ENCODE results near the gene HES4. TPM values are rescaled to one million over a fixed set of nuclear protein-coding genes. Genes with fewer than 3 reads are reported as not detected.

Gene HES4
- total and polyA plus RNA-seq, 3 experiments from 2014 or later = 0.24 to 0.62 TPM; not detected in 1

- H3K36me3 ChIP-seq (ENCODE audit: insufficient read depth, low read length) = no peaks in the 10 kb centered on the region
- H3K9me3 ChIP-seq (ENCODE audit: low read length) = no peaks in the 10 kb centered on the region
- Mint-ChIP-seq H3K27ac (no peak overlapping the region), H3K9me3 (no peaks in the 10 kb centered on the region), H3K4me1 (peaks cover 6 to 13% (median 6%) of the 10 kb centered on the region in 3 donors), H3K4me3 (no peak overlapping the region), H3K36me3 (no peaks in the 10 kb centered on the region), H3K27me3 (peaks cover 0 to 8% of the 10 kb centered on the region in 2 donors)
- H3K4me3 ChIP-seq (ENCODE audit: low read length) = no peak overlapping the region
- peaks cover under 1% of the 10 kb centered on the region for H3K27me3 ChIP-seq (ENCODE audit: insufficient read depth, low read length, poor library complexity, severe bottlenecking)
- ChIA-PET CTCF (interaction anchor here (1.1 kb wide), 2 partner anchors 20 to 42 kb away, joined by 4 read pairs; no protein-coding TSS in a partner anchor), POLR2A (no interaction called here)
- H3K27ac ChIP-seq (ENCODE audit: low read depth, low read length) = no peak overlapping the region
- peaks cover 16% of the 10 kb centered on the region for H3K4me1 ChIP-seq (ENCODE audit: insufficient read depth, low read length)
- DNase-seq = no peak
These were observed 44.0 kb upstream of the HES4 start for GRCh38 chr1:1043921-1044320.

- H3K4me1 Mint-ChIP-seq = peaks cover 6 to 18% (median 10%) of the 10 kb centered on the region in 3 donors
- POLR2A ChIA-PET = no interaction called here
- H3K9me3 Mint-ChIP-seq = no peaks in the 10 kb centered on the region
- H3K27ac Mint-ChIP-seq = no peak overlapping the region
- CTCF ChIA-PET = no interaction called here
- peaks cover 2 to 13% of the 10 kb centered on the region in 2 donors for H3K27me3 Mint-ChIP-seq
- Histone ChIP-seq H3K36me3 (ENCODE audit: insufficient read depth, low read length) (no peaks in the 10 kb centered on the region), H3K27ac (ENCODE audit: low read depth, low read length) (no peak overlapping the region), H3K9me3 (ENCODE audit: low read length) (no peaks in the 10 kb centered on the region), H3K4me3 (ENCODE audit: low read length) (no peak overlapping the region), H3K4me1 (ENCODE audit: insufficient read depth, low read length) (peaks cover 17% of the 10 kb centered on the region), H3K27me3 (ENCODE audit: insufficient read depth, low read length, poor library complexity, severe bottlenecking) (peaks cover 3% of the 10 kb centered on the region)
- H3K4me3 Mint-ChIP-seq = peak overlapping the region in 1 of 7 donors; percentile 36
- H3K36me3 Mint-ChIP-seq = no peaks in the 10 kb centered on the region
- no peak for DNase-seq
These were observed 43.5 kb upstream of the HES4 start for GRCh38 chr1:1043411-1043810.

- POLR2A ChIA-PET = no interaction called here
- H3K4me3 Mint-ChIP-seq = no peak overlapping the region
- no peak overlapping the region for H3K4me3 ChIP-seq (ENCODE audit: low read length)
These were observed 42.9 kb upstream of the HES4 start for GRCh38 chr1:1042835-1043234.

GRCh38 chr1:1041873-1042272 is 42.0 kb upstream of the HES4 start:
- H3K27ac Mint-ChIP-seq = no peak overlapping the region
- ChIA-PET CTCF (no interaction called here), POLR2A (no interaction called here)
- H3K4me1 Mint-ChIP-seq = peaks cover 6 to 20% (median 10%) of the 10 kb centered on the region in 3 donors
- H3K9me3 ChIP-seq (ENCODE audit: low read length) = no peaks in the 10 kb centered on the region
- DNase-seq = no peak
- no peaks in the 10 kb centered on the region for H3K36me3 Mint-ChIP-seq
- peaks cover 2 to 23% of the 10 kb centered on the region in 2 donors for H3K27me3 Mint-ChIP-seq
- H3K27me3 ChIP-seq (ENCODE audit: insufficient read depth, low read length, poor library complexity, severe bottlenecking) = peaks cover 3% of the 10 kb centered on the region
- H3K4me3 Mint-ChIP-seq = no peak overlapping the region
- no peak overlapping the region for H3K4me3 ChIP-seq (ENCODE audit: low read length)
- H3K9me3 Mint-ChIP-seq = no peaks in the 10 kb centered on the region
- H3K27ac ChIP-seq (ENCODE audit: low read depth, low read length) = no peak overlapping the region
- H3K36me3 ChIP-seq (ENCODE audit: insufficient read depth, low read length) = no peaks in the 10 kb centered on the region
- peaks cover 17% of the 10 kb centered on the region for H3K4me1 ChIP-seq (ENCODE audit: insufficient read depth, low read length)

More at GRCh38 chr1:1042835-1043234, 42.9 kb upstream of the HES4 start:
- Histone ChIP-seq H3K36me3 (ENCODE audit: insufficient read depth, low read length) (no peaks in the 10 kb centered on the region), H3K9me3 (ENCODE audit: low read length) (no peaks in the 10 kb centered on the region), H3K27me3 (ENCODE audit: insufficient read depth, low read length, poor library complexity, severe bottlenecking) (peaks cover 3% of the 10 kb centered on the region), H3K27ac (ENCODE audit: low read depth, low read length) (no peak overlapping the region), H3K4me1 (ENCODE audit: insufficient read depth, low read length) (peaks cover 17% of the 10 kb centered on the region)
- H3K27me3 Mint-ChIP-seq = peaks cover 2 to 16% of the 10 kb centered on the region in 2 donors
- DNase-seq = no peak
- H3K36me3 Mint-ChIP-seq = no peaks in the 10 kb centered on the region
- H3K4me1 Mint-ChIP-seq = peaks cover 6 to 20% (median 10%) of the 10 kb centered on the region in 3 donors
- CTCF ChIA-PET = no interaction called here
- H3K9me3 Mint-ChIP-seq = no peaks in the 10 kb centered on the region
- no peak overlapping the region for H3K27ac Mint-ChIP-seq

GRCh38 chr1:1041092-1041523 is 41.2 kb upstream of the HES4 start:
- H3K4me3 ChIP-seq (ENCODE audit: low read length) = no peak overlapping the region
- peak in 1 of 5 donors; percentile 34 for DNase-seq

GRCh38 chr1:1040004-1040991 is 40.4 kb upstream of the HES4 start:
- peak overlapping the region; percentile 60 to 90 (median 74) for H3K4me3 Mint-ChIP-seq
- peak overlapping the region in 1 of 8 donors; percentile 19 for H3K27ac Mint-ChIP-seq
- peaks cover 8% of the 10 kb centered on the region for H3K27me3 ChIP-seq (ENCODE audit: insufficient read depth, low read length, poor library complexity, severe bottlenecking)
- peaks cover 6 to 20% (median 10%) of the 10 kb centered on the region in 3 donors for H3K4me1 Mint-ChIP-seq
- no peak overlapping the region for H3K27ac ChIP-seq (ENCODE audit: low read depth, low read length)
- H3K27me3 Mint-ChIP-seq = peaks cover 10 to 31% of the 10 kb centered on the region in 2 donors
- no peaks in the 10 kb centered on the region for H3K36me3 ChIP-seq (ENCODE audit: insufficient read depth, low read length)
- H3K4me3 ChIP-seq (ENCODE audit: low read length) = peak overlapping the region; percentile 50
- ChIA-PET POLR2A (interaction anchor here (0.7 kb wide), 1 partner anchor 26 kb away, joined by 4 read pairs; no protein-coding TSS in a partner anchor), CTCF (interaction anchor here (1.1 to 2.1 kb wide), 3 partner anchors 27 to 252 kb away, joined by 3 to 7 read pairs (median 4); partner anchors contain the start of gene ISG15)
- DNase-seq = peak; percentile 71 to 83 (median 79)
- no peaks in the 10 kb centered on the region for H3K9me3 ChIP-seq (ENCODE audit: low read length)
- H3K4me1 ChIP-seq (ENCODE audit: insufficient read depth, low read length) = peaks cover 17% of the 10 kb centered on the region
- H3K36me3 Mint-ChIP-seq = no peaks in the 10 kb centered on the region
- H3K9me3 Mint-ChIP-seq = no peaks in the 10 kb centered on the region

More at GRCh38 chr1:1041092-1041523, 41.2 kb upstream of the HES4 start:
- no peaks in the 10 kb centered on the region for H3K36me3 ChIP-seq (ENCODE audit: insufficient read depth, low read length)
- POLR2A ChIA-PET = no interaction called here
- peaks cover 5 to 24% of the 10 kb centered on the region in 2 donors for H3K27me3 Mint-ChIP-seq
- H3K36me3 Mint-ChIP-seq = no peaks in the 10 kb centered on the region
- H3K27ac Mint-ChIP-seq = no peak overlapping the region
- H3K27me3 ChIP-seq (ENCODE audit: insufficient read depth, low read length, poor library complexity, severe bottlenecking) = peaks cover 6% of the 10 kb centered on the region
- H3K4me1 Mint-ChIP-seq = peaks cover 6 to 20% (median 10%) of the 10 kb centered on the region in 3 donors
- no peaks in the 10 kb centered on the region for H3K9me3 ChIP-seq (ENCODE audit: low read length)
- H3K27ac ChIP-seq (ENCODE audit: low read depth, low read length) = no peak overlapping the region
- H3K9me3 Mint-ChIP-seq = no peaks in the 10 kb centered on the region
- H3K4me1 ChIP-seq (ENCODE audit: insufficient read depth, low read length) = peaks cover 17% of the 10 kb centered on the region
- CTCF ChIA-PET = interaction anchor here (1.1 to 2.1 kb wide), 2 partner anchors 27 to 40 kb away, joined by 3 to 7 read pairs; partner anchors contain the start of gene ISG15
- no peak overlapping the region for H3K4me3 Mint-ChIP-seq

- Mint-ChIP-seq H3K36me3 (no peaks in the 10 kb centered on the region), H3K4me1 (peaks cover 6 to 20% (median 10%) of the 10 kb centered on the region in 3 donors), H3K4me3 (peak overlapping the region; percentile 60 to 90 (median 74)), H3K27me3 (peaks cover 11 to 33% of the 10 kb centered on the region in 2 donors), H3K9me3 (peaks cover 0 to 2% (median 0%) of the 10 kb centered on the region in 5 donors), H3K27ac (peak overlapping the region in 1 of 8 donors; percentile 22)
- ChIA-PET POLR2A (interaction anchor here (0.6 to 0.7 kb wide), 2 partner anchors 25 to 96 kb away, joined by 4 to 7 read pairs; no protein-coding TSS in a partner anchor), CTCF (interaction anchor here (1.1 to 2.1 kb wide), 3 partner anchors 24 to 252 kb away, joined by 4 to 7 read pairs (median 5); partner anchors contain the start of gene ISG15)
- Histone ChIP-seq H3K9me3 (ENCODE audit: low read length) (no peaks in the 10 kb centered on the region), H3K27ac (ENCODE audit: low read depth, low read length) (no peak overlapping the region), H3K4me1 (ENCODE audit: insufficient read depth, low read length) (peaks cover 17% of the 10 kb centered on the region), H3K4me3 (ENCODE audit: low read length) (no peak overlapping the region), H3K36me3 (ENCODE audit: insufficient read depth, low read length) (no peaks in the 10 kb centered on the region), H3K27me3 (ENCODE audit: insufficient read depth, low read length, poor library complexity, severe bottlenecking) (peaks cover 12% of the 10 kb centered on the region)
- DNase-seq = no peak
These were observed 39.4 kb upstream of the HES4 start for GRCh38 chr1:1039145-1039910.

Measured in CD8-positive, alpha-beta memory T cell (primary cell).